K562 (cell line): ENCODE data around the gene CHAT. TPM values are rescaled to one million over a fixed set of nuclear protein-coding genes. Genes with fewer than 3 reads are reported as not detected.

Experiments
- ATF4 ChIP-seq: fragments of 450-650 bp; formaldehyde crosslinking; IDR thresholded peaks from 2 replicates; pipeline ENCODE4 v1.4.0; 2022; ENCODE audit warnings: mild to moderate bottlenecking, moderate library complexity
- CLOCK ChIP-seq: fragments of 250-450 bp; sonication (Bioruptor Pico); IDR thresholded peaks from 2 replicates; pipeline ENCODE4 v1.4.0; 2020; ENCODE audit warnings: mild to moderate bottlenecking, moderate library complexity, borderline replicate concordance
- CREM ChIP-seq: IDR thresholded peaks from 2 replicates; pipeline ENCODE4 v1.6.1; 2014; ENCODE audit warnings: antibody characterized with exemption, low read depth
- E2F4 ChIP-seq: sonication (generic); formaldehyde crosslinking; IDR thresholded peaks from 2 replicates; pipeline ENCODE4 v1.8.0; 2022; ENCODE audit warnings: mild to moderate bottlenecking, low read depth, missing genetic modification reagents
- HOXB6 ChIP-seq: fragments of 250-450 bp; sonication (Bioruptor Pico); IDR thresholded peaks from 2 replicates; pipeline ENCODE4 v1.5.1; 2022; ENCODE audit warnings: mild to moderate bottlenecking, borderline replicate concordance
- NCOA1 ChIP-seq: fragments of 450-650 bp; IDR thresholded peaks from 2 replicates; pipeline ENCODE4 v1.6.1; 2016; ENCODE audit warnings: low read depth
- NR1H2 ChIP-seq: sonication (generic); formaldehyde crosslinking; IDR thresholded peaks from 2 replicates; pipeline ENCODE4 v1.4.0; 2020; ENCODE audit warnings: mild to moderate bottlenecking, missing genetic modification reagents
- RB1 ChIP-seq: fragments of 450-650 bp; IDR thresholded peaks from 2 replicates; pipeline ENCODE4 v1.6.1; 2017; ENCODE audit warnings: low read depth, mild to moderate bottlenecking
- SP1 ChIP-seq: sonication (generic); formaldehyde crosslinking; IDR thresholded peaks from 2 replicates; pipeline ENCODE4 v1.8.1; 2022; ENCODE audit warnings: mild to moderate bottlenecking, missing genetic modification reagents
- SRF ChIP-seq, 2 experiments: fragments of 250-450, 450-650 bp in 1 of 2; sonication (Bioruptor Pico) in 1 of 2; sonication (generic) in 1 of 2; formaldehyde crosslinking; IDR thresholded peaks; 2 replicates each; pipeline versions ENCODE4 v1.5.0 to v1.5.1; 2020 to 2022; ENCODE audit warnings: mild to moderate bottlenecking in 1 of 2, missing genetic modification reagents in 1 of 2
- TGIF2 ChIP-seq: sonication (generic); formaldehyde crosslinking; IDR thresholded peaks from 2 replicates; pipeline ENCODE4 v1.8.1; 2022; ENCODE audit warnings: mild to moderate bottlenecking, missing genetic modification reagents, moderate library complexity
- USF1 ChIP-seq: sonication (generic); formaldehyde crosslinking; IDR thresholded peaks from 2 replicates; pipeline ENCODE4 v1.9.0; 2022; ENCODE audit warnings: mild to moderate bottlenecking, missing genetic modification reagents
- ZBTB43 ChIP-seq: sonication (generic); formaldehyde crosslinking; IDR thresholded peaks from 2 replicates; pipeline ENCODE4 v1.8.0; 2023; ENCODE audit warnings: mild to moderate bottlenecking, missing genetic modification reagents
- ZNF175 ChIP-seq: fragments of 200-800 bp; sonication (Bioruptor generic); IDR thresholded peaks from 2 replicates; pipeline ENCODE4 v1.6.1; 2016; ENCODE audit warnings: low read depth, mild to moderate bottlenecking, missing genetic modification characterization, missing compliant biosample characterization
- ZNF239 ChIP-seq: fragments of 250-450 bp; sonication (Bioruptor Pico); IDR thresholded peaks from 2 replicates; pipeline ENCODE4 v1.4.0; 2020; ENCODE audit warnings: mild to moderate bottlenecking
- ZNF263 ChIP-seq: sonication (generic); formaldehyde crosslinking; IDR thresholded peaks from 2 replicates; pipeline ENCODE4 v1.8.0; 2022; ENCODE audit warnings: mild to moderate bottlenecking, missing genetic modification reagents, borderline replicate concordance
- ZNF511 ChIP-seq: sonication (generic); formaldehyde crosslinking; IDR thresholded peaks from 2 replicates; pipeline ENCODE4 v1.8.0; 2022; ENCODE audit warnings: mild to moderate bottlenecking, missing genetic modification reagents
- ZNF589 ChIP-seq: fragments of 200-800 bp; sonication (Bioruptor generic); IDR thresholded peaks from 2 replicates; pipeline ENCODE4 v1.6.1; 2016; ENCODE audit warnings: low read depth, missing genetic modification characterization, missing compliant biosample characterization
- ZNF644 ChIP-seq: fragments of 200-800 bp; sonication (Bioruptor generic); IDR thresholded peaks from 2 replicates; pipeline ENCODE4 v1.6.1; 2016; ENCODE audit warnings: low read depth, missing genetic modification characterization, missing compliant biosample characterization
- ZNF766 ChIP-seq: fragments of 200-800 bp; sonication (Bioruptor generic); conservative IDR thresholded peaks from 2 replicates; pipeline ENCODE4 v1.6.1; 2016; ENCODE audit warnings: missing genetic modification characterization, missing compliant biosample characterization
- polyA plus RNA-seq, 8 experiments: library from polyadenylated mRNA; depleted of rRNA in 4 of 8; stranded (reverse) in 5 of 8; unstranded in 3 of 8; fragments of >200 nt; fragmentation: Nextera tagmentation in 2 of 8; fragmentation: Illumina TruSeq in 1 of 8; extraction: Ambion mirVana in 2 of 8; extraction: Trizol in 1 of 8; gene quantifications; 2 replicates each; pipeline versions ENCODE4 v1.2.1 to v1.2.3, GENCODE V29; 2011 to 2014; ENCODE audit warnings: inconsistent platforms in 1 of 8, missing spikeins in 1 of 8
- total RNA-seq, 7 experiments: library from RNA; depleted of rRNA in 6 of 7; stranded (reverse); fragments of >200 nt in 6 of 7; fragmentation: Illumina TruSeq in 2 of 7; extraction: Trizol in 2 of 7; gene quantifications; 2 replicates each; pipeline versions ENCODE4 v1.2.1 to v1.2.3, GENCODE V29; 2011 to 2021; ENCODE audit warnings: low replicate concordance in 1 of 7

Gene CHAT
- total and polyA plus RNA-seq, 9 of the 15 experiments (the other 6 are each of a cell fraction or from before 2014, with no cell fraction given), result not detected

- TF ChIP-seq E2F4 (CRISPR knock-in tag) (0 out of 2 replicates have a peak, but pooled peaks have one; percentile 19), TGIF2 (CRISPR knock-in tag) (peak; percentile 92), CREM (peak; percentile 36; the same call in 1 of the 2 replicates), CLOCK (CRISPR knock-in tag) (no peak), ZNF589 (0 out of 2 replicates have a peak, but pooled peaks have one; percentile 66), NCOA1 (peak; percentile 67), ZNF766 (CRISPR knock-in tag) (peak; percentile 93), ZNF175 (CRISPR knock-in tag) (peak; percentile 70; the same call in 1 of the 2 replicates), ATF4 (0 out of 2 replicates have a peak, but pooled peaks have one; percentile 11), ZNF644 (tag) (peak; percentile 88), ZNF511 (CRISPR knock-in tag) (peak; percentile 96), NR1H2 (CRISPR knock-in tag) (no peak), RB1 (0 out of 2 replicates have a peak, but pooled peaks have one; percentile 36), USF1 (CRISPR knock-in tag) (peak; percentile 5; the same call in 1 of the 2 replicates), HOXB6 (no peak), ZBTB43 (peak; percentile 74; the same call in 1 of the 2 replicates), ZNF263 (CRISPR knock-in tag) (peak; percentile 41; the same call in 1 of the 2 replicates), SRF (CRISPR knock-in tag; IDR thresholded peaks at IDR 0.05) (peak in 1 of 2 experiments; percentile 81; a peak in 2 of 4 replicates), SP1 (CRISPR knock-in tag) (no peak; the same call in 1 of the 2 replicates), ZNF239 (CRISPR knock-in tag) (no peak)
Observed at GRCh38 chr10:49606981-49607535, 6.8 kb upstream of the CHAT start (continued).
